ENCODE results near the gene CCDC157.

The CCDC157 gene

DNA sequence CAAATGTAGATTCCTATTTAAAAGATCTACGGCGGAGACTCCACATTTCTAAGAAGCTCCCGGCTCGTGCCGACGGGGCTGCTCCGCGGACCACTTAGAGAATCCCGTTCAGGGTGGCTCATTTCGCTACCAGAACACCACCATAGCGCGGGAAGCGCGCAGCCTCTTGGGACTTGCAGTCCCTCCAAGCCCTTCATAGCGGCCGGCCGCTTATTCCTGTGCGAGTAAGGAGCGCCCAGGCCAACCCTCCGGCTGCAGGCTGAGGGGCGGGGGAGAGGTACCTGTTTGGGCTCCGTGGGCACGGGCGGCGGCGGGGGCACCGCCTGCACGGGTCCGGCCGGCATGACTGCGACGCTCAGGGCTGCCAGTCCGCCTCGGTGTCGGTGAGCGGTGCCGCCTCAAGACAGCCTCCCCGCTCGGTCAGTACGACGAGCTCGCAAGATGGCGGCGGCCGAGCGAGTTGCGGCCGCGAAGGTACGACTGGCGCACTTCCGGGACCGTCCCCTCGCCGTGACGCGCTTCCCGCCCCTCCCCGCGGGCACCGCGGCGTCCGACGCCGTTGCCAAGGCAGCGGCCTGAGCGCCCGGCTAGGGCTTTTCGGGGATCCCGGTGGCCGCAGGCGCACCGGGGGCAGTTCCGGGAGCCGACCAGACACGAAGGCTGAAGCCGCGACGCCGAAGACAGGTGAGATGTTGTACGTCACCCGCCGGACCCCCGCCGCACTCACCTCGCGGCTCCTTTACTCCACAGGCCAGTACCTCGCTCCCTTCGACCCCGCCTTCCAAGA is at the start of gene CCDC157, which contains the start of gene SF3A1:
CCDC157 (plus strand) TSS at position 559 of the 787 bp plus-strand sequence. CDS start 8,994 bp downstream, outside the sequence.
SF3A1 (minus strand) TSS at position 446 of the 787 bp plus-strand sequence; CDS start at position 344, 102 bp downstream.
- DNase-seq, result peak; percentile 74 to 81 (median 76)

DNA sequence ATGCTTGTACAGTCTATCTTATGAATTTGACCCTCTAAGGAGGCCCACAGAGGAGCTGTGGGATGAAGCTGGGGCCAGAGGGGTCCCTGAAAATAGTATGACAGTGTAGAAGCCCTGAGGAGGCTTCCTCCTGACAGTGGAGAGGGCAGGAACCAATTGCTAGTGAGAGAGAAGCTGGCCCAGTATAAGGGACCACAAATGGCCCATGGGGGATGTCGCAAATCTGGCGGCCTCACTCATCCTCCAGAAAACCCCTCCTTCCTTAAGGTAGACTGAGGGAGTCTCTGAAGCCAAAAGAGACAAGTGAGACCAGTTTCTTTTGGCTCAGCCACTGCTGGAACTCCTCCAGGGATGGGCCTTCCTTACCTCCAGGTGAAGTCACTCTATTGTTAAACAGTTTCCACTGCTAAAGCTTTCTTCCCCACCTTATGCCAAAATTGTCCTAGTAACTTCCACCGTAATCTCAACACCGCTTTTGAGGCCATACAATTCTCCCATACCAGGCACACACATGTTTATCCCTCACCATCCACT is 49.7 kb upstream of the CCDC157 start:
- no peak for DNase-seq

DNA sequence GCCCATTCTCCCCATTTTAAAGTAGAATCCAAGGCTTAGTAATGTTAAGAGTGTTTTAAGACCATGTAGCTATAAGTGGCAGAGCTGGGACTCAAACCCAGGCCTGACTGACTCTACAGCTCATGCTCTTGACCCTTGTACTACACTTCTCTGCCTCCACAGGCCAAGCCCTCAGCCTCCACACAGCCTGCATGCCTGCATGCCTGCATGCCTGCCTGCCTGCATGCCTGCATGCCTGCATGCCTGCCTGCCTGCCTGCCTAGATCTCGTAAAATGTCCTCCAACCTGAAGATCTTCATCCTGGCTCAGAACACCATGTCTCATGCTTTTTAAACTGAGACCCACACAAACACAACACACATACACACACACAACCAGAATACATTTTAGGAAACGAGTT is 48.7 kb upstream of the CCDC157 start:
- no peak for DNase-seq

DNA sequence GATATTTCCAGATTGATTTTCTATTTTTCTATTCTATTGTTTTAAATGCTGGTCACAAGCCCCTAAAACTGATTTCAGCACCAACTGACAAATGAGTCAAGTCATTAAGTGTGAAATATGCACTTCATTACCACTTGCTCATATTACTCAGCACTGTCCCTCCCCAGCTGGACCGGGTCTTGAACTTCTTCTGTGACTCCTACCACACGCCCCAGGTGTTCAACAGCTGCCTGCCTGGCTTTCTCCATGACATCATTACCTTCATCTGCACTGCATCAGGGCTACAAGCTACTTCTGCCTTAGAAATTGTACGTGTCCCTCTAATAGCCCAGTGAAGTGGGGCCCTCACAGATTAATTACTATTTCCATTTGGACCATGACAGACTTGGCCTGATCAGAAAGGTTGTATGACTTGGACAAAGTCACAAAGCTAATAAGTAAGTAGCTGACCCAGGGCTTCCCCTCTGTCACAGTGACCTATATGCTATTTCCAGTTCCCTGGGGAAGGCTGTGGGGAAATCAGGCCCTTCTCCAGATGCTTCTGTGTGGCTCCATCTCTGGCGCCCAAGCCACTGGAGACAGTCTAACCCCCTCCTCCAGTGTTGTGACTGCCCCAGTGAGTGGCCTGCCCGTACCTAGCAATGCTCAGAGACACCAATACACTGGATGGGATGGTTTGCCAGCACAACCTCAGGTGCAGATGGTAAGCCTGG is 48.1 kb upstream of the CCDC157 start:
- DNase-seq, result peak in 1 of 4 experiments; percentile 26

DNA sequence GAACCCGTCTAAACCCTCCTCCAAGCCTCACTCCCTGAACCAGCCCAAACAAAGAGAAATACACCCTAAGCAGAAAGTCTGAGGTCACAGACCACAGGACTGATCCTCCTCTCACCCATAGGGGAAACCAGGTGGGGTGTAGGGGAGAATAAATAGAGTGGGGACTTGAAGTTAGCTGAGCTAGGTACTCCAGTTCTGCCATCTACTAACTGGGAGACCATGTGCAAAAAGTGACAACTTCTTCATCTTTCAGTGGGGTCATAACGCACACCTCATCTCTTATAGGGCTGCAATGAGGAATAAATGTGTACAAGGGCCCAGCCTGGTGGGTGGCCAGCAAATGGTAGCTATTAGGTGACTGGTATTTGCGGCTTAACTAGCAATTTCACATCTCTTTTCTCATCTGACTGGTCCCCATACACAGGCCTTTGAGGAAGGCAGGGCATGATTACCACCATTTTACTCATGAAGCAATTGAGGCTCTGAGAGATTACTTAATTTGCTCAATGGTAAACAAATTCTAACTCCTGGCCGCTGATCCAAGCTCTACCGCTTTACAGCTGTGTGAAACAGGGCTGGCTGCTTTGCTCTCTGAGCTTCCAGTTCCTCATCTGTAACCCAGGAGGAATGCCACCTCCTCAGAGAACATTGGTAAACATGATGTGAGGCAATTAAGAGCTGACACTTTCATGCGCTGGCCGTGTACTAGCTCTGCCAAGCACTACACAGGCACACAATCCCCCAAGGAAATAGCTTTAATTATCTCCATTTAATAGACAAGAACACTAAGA is 46.7 kb upstream of the CCDC157 start:
- no peak for DNase-seq

DNA sequence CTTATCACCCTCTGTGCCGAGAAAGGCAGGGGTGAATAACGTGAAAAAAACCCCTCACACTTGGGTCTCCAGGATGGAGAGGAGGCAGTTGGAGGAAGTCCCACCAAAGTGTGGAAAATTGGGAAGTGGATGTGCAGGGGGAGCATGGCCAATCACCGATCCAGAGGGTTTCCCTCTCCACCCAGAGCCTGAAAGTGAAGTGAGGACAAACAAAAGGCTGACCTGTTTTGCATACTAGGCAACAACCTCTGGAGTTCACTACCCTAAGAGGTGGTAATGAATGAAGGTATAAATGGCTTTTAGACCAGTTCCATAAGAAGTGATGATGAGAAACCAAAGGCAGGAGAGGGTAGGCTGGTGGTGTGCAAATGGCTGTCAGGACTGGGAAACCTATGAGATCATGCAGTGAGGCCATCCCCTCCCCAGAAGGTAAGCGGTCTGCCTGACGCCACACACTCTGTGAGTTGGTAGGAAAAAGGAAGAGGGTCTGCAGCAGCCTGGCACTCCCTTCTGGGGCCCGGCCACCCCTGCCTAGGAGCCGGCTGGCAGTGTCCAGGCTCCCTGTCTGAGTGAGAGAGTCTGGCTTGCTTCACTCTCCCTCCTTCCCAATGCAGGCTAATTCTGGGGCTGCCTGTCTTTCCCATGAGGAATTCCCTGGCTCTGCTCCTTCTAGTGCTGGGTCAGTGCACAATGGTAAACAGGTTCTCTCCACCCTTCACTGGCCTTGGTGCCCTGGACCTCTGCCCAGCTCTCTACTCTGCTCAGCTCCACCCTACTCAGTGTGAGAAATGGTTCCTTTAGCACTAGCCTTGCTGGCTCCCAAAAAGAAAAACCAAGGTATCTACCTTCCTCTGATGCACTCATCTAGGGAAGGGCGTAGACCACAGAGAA is 45.7 kb upstream of the CCDC157 start:
- no peak for DNase-seq

DNA sequence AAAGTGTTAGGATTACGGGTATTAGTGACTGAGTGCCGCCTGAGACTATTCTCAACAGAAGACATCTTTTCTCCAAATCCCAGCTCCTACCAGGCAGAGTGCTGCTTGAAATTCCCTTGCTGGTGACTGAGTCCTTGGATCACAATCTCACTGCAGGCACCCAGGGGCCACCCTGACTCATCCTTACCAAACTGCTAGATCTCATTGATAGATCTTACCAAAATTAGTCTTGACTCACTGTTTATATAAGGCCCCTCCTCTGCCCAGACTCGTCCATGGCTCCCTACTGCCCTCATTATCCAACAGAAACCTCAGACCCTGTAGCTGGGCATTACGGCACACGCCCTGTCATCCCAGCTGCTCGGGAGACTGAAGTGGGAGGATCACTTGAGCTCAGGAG is 44.8 kb upstream of the CCDC157 start:
- no peak for DNase-seq

DNA sequence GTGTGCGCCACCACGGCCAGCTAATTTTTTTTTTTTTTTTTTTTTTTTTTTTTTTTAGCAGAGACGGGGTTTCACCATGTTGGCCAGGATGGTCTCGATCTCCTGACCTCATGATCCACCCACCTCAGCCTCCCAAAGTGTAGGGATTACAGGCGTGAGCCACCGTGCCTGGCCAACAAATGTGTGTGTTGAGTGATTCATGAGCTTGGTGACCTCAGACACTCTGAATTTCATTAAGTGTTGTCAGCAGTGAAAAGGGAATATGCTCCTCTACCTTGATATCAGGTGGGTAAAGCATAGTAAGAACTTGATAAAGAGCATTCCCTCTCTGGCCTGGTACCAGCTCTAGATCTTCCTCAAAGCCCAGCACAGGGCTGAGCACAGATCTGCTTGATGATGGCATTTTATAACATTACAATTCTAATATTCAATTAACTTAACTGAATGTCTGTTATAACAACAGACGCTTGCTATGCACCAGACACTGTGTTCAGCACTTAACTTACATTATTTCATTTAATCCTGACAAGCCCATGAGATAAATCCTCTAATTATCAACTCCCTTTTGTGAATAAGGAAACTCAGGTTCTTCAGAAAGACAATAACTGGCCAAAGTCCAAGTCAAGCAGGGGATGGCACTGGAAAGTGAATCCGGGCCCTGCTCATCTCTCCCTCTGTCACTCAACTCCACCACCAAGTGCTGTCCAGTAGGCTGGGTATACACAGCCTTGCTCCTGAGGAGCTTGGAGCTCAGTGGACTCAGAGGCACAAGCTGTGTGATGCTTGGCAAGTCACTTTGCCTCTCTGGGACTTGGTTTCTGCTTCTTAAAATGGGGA is 43.1 kb upstream of the CCDC157 start:
- no peak for DNase-seq

DNA sequence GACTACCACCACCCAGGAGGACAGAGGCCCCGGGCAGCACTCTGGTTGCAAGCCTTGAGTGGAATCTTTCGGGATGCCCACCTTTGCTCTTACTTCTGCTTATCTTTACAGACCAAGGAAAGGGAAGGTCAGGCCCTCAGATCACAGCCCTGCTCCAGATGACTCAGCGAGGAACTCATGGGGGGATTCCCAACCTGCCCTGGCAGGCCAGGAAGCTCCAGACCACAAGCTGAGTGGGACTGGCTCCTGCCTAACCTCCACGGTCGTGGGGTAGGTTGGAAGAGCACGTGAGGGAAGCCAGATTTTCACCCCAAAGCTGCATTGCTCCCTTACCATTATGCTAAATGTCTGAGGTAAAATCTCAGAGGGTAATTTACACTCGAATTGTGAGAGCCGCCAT is 41.9 kb upstream of the CCDC157 start:
- DNase-seq, result no peak

DNA sequence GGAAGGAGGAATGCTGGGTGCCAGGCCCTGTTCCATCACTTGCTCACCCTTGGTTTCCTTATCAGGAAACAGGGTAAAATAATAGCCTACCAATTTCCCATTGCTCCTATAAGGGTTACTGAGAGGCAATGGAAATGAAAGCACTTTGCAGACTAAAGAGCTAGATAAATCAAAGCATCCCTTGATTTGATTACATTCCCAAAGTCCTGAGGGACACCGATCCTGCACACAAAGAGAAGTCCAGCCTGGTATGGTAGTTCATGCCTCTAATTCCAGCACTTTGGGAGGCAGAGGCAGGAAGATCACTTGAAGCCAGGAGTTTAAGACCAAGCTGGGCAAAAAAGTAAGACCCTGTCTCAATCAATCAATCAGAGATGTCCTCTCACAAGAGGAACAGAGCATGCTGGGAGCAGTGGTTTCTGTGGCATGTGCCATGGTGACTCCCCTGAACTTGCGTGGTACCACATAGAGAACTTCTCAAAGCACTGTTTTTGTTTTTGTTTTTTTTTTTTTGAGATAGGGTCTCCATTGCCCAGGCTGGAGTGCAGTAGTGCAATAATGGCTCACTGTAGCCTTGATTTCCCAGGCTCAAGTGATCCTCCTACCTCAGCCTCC is 40.7 kb upstream of the CCDC157 start:
- no peak for DNase-seq

DNA sequence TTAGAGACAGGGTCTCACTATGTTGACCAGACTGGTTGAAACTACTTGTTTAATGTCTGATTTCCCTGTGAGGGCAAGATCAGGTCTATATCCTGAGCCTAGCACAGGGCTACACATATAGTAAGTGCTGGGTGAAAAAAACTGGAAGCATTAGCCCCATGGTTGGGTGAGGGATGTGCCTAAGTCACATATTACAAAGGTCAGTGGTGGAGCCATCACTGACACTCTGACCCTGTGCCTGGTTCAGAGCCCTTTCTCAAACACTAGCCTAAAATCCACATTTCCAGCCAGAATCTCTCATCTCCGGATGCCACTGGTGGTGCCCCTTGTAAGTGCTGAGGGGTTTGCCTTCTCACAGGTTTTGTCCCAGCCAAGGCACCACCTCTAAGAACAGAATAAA is 39.0 kb upstream of the CCDC157 start:
- DNase-seq, result no peak

DNA sequence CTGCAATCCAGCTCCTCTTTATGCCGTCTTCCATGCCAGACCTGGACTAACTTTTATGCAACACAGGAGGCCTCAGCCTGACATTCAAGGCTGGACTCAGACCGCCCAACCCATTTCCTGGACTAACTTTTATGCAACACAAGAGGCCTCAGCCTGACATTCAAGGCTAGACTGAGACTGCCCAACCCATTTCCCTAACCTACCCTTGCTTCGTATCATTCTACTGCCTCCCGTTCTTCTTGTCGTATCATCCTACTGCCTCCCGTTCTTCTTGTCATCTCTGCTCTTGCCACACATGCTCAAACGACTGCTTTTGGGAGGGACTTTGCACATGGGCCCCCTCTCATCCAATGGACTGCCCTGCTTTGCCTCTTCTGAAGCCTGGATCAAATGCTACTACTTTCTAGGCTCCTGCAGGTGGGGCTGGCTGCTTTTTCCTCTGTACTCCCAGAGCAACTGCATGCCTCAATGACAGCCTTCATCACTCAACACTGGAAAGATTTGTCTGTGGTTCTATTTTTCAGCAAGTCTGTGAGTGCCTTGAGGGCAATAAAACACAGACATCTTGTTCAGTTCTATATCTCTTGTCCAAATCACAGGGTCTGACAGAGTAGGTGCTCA is 37.9 kb upstream of the CCDC157 start:
- no peak for DNase-seq

DNA sequence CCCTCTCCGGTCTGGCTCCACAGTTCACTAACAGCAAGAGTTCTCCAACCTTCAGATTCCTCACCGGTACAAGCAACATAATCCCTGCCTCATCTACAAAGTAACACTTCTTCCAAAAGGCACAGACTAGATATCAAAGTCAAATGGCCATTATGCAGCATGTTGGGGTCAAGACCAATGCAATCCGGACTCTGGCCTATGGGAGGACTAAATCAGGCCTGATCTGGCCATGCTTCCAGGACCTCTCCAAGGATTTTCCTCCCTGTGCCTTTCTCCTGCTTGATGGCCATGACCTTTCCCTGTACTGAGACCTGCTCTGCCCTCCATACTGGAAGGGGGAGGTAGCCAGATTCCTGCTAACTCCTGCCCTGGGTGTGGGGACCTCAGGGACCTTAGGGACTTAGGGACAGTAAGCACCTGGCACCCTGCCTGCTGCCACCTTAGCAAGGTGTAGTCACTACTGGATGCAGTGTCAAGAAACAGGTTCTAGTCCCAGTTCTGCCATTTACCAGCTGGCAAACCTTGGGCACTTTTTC is 36.7 kb upstream of the CCDC157 start:
- DNase-seq, result no peak

DNA sequence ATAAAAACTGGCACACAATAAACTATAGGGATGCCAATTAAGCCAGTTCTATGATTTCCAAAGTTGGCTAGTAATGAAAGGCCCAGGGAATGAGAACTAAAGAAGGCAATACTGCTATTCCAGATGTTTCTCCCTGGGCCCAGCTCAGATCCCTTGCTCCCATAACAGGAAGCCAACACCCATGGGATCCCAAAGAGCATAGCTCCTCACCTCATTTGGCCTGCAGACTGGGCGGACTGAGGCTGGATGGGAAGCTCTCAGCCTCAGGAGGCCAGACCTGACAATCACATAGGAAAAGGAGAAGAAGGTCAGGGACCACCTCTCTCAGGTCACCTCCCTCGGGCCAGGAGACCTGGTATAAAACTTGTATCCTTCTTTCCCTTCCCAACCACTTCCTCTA is 35.3 kb upstream of the CCDC157 start:
- no peak for DNase-seq

DNA sequence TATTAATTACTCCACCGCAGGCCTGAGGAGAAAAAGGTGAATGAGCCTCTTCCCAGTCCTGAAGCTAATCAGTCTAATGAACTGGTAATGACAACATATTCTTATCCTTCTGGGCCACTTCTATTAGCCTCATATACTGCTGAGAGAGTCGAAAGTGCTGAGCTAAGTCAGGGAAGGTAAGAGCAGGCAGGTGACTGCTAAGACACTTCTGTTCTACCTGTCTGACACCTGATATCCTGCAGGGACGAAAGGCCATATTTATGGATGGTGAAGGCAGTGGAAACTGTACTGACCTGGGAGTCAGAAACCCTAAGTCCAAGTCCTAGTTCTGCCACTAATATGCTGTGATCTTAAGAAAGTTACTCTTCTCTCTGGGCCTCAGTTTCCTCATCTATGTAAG is 33.6 kb upstream of the CCDC157 start:
- DNase-seq, result no peak

DNA sequence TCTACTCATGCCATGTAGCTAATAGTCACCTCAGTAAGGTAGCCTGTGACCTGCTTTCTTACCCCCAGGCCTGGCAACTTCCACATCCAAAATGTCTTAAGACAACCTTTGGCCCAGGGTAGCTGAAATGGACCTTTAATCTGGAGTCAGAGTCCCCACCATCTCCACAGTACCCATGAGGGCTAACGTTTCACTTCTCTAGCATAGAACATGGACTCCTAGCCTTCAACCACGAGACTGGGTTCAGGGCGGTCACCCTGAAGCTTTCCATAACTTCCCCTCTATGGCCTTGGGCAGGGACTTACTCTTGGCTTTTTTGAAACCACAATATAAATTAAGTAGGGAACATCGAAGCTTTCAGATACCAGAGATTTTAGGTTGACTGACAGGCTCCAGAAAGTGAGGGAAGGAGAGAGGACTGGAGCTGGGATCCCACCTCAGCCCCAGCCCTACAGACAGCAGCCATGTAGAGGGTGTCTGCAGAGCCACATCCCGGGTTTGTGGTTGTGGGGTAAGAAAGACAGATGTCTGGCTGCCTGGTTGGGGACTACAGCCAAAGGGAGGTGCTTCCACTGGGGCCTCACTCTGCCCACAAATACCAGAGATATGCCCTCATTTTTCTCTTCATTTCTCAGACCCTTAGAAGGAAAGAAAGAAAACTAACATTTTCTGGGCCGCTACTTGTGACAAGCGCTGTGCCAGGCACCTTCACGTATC is 32.6 kb upstream of the CCDC157 start:
- no peak for DNase-seq

DNA sequence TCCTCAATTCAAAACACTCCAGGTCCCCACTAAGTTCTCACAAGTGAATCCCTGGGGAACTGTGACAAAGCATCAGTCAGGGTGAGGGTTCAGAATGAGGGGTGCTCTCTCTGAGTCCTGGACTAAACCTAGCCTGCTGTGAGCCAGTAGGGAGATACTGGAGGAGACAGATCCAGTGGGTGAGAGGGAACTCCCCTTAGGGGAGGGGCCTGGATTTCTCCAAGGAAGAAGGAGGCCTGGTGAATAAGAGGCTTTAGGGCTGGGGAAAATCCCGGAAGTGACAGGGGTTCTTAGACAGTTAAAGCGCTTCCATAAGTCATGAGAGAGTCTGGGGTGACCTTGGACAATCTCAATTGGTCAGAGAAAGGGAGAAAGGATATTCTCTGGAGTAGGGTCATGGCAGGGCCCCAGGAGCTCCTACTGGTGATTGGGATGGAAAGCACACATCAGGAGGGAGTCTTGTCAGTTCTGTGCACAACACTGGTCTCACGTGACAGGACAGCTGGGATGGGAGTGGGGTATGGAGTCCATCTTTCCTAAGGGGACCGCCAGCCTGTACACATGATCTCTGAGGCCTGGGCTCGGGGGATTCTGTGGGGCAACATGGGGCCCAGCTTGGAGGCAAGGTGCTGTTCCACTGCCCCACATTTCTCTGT is 31.6 kb upstream of the CCDC157 start:
- no peak for DNase-seq

DNA sequence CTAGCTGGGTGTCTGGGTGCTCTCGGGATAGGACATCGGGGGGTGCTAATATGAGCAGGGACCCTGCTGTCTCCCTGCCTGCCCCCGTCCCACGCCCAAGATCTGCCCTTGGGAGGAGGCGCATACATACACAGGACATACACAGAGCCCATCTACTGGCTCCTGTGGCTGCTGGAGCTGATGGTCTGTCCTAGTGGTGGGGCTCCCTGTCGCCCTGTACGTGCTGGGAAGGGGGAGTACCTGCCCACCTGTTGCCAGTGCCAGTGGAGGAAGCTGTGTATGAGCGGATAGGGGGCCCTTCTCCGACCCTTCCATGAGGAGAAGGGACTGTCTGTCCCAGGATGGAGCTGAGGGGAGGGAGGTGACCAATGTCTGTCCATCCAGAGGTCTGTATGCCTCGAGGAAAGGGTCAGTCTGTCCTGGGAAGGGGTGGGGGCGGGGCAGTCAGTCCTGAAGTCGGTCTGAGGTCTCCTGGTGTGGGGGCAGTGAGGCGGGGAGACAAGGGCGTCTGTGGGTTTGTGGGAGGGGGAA is 31.0 kb upstream of the CCDC157 start:
- no peak for DNase-seq

Measured in activated CD4-positive, CD25-positive, alpha-beta regulatory T cell (primary cell).